ENCODE results near the gene ATP2B1. TPM values are rescaled to one million over a fixed set of nuclear protein-coding genes. Genes with fewer than 3 reads are reported as not detected.
A peak's percentile ranks its signal among the peaks of the same experiment; 100 is the strongest.

The ATP2B1 gene
- polyA plus RNA-seq, 12 donors = 58.9 to 120 (median 100) TPM

GRCh38 chr12:89597210-89597609, 111.4 kb downstream of the ATP2B1 start:
- no peak for DNase-seq

- DNase-seq = no peak
Measured at GRCh38 chr12:89593873-89594272, 114.8 kb downstream of the ATP2B1 start.

- no peak for DNase-seq
Measured at GRCh38 chr12:89593233-89593632, 115.4 kb downstream of the ATP2B1 start.

- no peak for DNase-seq
Measured at GRCh38 chr12:89589753-89590152, 118.9 kb downstream of the ATP2B1 start.

DNA sequence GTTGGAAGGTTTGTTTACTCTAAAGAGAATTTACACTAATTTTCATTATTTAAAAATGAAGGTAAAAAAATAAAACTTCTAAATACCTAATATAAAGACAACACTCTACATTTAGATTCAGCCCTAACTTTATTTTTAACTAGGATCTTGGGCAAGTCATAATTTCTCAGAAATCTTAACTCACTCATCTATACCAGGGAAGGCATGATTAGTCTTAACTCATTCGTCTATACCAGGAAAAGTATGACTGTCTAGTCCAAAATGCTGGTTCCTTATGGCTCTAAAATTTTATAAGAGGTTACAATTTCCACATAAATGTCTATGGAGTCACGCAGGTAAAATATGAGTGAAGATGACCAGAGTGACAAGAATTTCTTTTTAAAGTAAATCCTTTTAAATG, 130.1 kb downstream of the ATP2B1 start:
- DNase-seq = no peak

GRCh38 chr12:89576572-89577220, 131.9 kb downstream of the ATP2B1 start:
- no peak for DNase-seq

DNA sequence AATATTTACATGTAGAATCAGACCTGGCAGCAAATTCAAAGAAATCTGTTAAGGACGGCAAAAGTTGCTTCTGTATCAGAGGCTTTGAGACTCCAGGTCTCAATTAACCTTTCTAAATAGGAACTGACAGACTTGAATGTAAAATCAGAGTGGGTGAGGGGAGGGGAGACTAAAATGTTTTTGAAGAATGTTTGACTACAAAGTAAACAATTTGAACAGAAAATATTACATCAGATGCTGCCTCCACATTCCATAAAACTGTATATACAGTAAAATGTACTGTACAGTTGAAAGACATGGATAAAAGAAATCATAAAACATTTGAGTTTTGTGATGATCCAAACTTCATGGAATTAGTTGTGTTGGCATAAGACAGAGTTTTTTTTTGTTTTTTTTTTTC, 133.3 kb downstream of the ATP2B1 start:
- DNase-seq = no peak

GRCh38 chr12:89574736-89575208, 133.9 kb downstream of the ATP2B1 start:
- DNase-seq = peak; percentile 23

DNA sequence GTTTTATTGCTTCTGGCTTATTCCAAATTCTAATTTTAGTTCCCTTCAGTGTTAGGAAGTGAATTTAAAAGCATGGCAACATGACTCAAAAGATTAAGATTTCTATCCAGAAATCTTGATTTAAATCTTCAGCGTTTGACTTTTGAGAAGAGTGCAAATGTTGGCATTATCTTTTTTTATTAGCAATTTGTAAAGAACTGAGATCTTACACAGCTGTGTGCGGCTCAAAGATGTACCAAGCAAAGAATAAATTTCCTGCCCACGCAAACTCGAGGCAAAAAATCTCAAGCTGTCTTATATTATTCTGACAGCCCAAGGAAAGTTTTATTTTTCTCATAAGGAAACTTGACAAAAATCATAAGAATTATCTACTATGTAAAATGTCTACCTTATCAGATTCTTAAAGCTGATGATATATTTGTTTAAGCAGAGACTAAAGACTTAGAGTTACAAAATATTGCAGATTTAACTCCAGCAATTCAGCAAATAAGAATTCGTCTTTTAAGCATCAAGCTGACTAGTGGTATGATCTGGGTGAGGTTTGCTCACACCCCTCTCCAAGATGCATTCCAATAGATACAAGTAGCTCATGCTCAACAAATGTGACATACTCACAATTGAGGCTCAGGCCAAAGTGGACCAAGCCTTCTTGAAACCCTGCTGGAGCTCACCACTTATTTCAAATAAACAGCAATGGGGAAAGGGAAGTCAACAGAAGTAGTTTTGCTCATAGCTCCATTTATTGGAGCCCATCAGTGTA, 135.4 kb downstream of the ATP2B1 start:
- no peak for DNase-seq

- no peak for DNase-seq
Measured at GRCh38 chr12:89571491-89572195, 137.0 kb downstream of the ATP2B1 start.

DNA sequence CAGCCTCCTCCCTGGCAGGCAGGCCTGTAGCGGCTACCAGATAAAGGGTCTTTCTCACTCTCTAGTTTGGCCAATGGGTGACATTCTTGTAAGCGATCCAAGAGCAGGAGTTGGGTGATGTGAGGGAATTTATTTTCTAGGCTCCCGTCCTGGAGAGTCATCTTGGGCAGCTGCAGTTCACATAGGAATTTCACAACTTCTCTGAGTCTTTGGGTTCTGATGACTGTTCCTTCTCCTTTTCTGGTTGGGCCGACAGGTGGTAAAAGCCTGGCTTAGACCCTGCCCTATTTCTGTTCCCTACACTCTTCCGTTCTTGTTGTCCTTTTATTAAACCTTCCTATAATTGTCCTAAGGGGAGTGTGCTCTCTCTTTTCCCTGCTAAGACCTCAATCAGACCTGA, 140.2 kb downstream of the ATP2B1 start:
- no peak for DNase-seq

DNA sequence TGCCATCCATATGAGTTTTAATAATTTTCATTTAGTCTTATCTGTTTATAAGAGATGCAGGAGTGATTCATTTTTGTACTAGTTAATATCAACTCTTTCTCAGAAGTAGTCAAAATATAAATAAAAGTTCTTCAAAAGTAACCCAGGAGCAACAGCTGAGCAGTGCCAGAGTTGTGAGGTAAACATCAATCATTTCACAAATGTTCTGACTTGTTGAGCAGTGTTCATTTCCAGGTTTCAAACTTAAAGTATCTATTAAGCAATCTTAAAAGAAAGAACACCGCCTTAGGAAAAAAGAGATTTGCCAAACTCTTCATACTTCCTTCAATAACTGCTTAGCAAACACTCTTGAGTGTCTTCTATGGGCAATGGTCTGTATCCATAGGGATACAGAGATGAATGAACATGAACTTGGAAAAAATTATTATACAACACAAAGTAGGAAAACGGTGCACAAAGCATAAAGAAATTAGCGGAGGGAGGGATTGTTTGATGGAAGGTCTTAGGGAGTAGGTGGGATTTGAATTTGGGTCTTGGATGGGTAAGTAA, 140.9 kb downstream of the ATP2B1 start:
- DNase-seq = no peak

DNA sequence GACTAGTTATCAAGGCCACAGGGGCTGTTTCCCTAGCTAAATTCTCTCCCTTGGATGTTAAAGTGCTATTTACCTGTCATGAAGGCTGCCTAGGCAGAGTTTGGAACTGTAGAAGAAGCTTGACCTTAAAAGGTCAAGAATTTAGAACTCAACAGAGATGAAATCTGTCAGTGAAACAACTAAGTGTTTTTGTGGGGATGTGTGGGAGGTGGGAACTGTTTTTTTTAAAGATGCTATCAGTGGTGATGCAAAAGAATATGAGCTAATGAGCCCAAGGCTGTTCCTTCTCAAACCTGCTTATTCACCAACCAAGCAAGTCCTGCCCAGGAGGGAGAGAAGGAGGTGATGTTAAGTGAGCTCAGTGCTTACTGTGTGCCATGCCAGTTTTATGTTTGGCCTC, 142.0 kb downstream of the ATP2B1 start:
- no peak for DNase-seq

DNA sequence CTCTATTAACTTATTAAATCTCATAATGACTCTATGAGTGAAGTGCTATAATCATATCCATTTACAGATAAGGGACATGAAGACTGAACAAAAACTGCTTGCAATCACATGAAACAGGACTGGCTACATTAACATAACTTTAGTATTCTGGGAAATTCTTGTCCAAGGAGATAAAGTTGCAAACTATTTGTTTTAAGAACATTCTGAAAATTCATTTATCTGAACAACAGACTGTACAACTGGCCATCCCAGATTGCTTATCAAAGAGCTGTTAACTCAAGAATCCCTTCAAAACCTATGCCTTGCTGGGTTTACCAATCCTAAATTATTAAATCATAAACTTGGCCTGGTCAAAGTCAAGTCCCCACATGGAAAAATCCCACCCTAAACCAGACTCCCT, 143.6 kb downstream of the ATP2B1 start:
- no peak for DNase-seq

- DNase-seq = no peak
Measured at GRCh38 chr12:89559753-89560152, 148.9 kb downstream of the ATP2B1 start.

DNA sequence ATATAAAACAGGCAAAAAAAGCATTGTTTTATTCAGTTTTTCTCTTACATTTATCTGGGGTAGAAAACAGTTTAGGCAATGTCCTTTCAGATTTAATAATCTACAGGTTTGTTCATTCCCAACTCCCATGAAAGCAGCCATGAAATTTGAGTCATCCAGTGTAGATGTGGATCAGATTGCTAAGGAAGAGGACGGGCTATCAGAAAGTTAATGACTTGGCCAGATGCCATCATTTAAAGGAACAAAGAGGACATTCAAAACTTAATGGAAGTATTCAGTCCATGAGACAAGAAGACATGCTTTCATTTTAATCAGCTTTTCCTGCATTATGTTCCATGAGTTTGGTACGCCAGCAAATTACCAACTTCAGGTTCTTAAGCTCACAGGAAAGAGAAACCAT, 151.7 kb downstream of the ATP2B1 start:
- no peak for DNase-seq

DNA sequence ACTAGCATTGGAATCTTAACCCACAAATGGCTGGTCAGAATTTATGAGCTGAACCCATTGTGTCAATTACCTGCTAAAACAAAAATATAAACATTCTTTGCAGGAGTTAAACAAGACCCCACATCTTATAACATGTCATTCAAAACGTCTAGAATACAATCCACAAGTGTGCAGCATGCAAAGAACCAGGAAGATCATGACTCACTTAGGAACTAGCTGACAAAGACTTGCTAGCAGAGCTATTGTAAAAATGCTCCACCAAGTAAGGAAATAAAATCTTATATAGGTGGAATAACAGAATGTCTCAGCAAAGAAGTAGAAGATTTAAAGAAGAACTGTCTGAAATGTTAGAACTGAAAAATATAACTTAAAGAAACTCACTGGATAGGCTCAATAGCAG, 156.3 kb downstream of the ATP2B1 start:
- no peak for DNase-seq

- DNase-seq = no peak
Measured at GRCh38 chr12:89551747-89552146, 156.9 kb downstream of the ATP2B1 start.

GRCh38 chr12:89547101-89547500, 161.5 kb downstream of the ATP2B1 start:
- DNase-seq = no peak

DNA sequence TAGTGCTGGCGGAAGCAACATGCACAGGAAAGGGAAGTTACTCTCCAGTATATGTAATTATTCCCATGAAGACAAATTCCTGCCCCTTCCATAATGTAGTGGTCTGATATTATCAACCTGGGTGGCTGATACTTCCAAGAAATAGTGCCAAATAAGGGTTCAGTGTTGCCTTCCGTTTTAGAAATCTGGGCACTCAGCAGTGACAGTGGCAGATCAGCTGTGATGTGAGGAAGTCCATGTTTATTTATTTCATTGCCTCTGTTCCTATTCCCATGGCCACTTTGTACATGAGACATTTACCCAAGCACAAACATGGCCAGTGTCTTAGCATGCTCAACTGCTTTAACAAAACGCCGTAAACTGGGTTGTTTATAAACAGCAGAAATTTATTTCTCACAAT, 162.5 kb downstream of the ATP2B1 start:
- DNase-seq = no peak

DNA sequence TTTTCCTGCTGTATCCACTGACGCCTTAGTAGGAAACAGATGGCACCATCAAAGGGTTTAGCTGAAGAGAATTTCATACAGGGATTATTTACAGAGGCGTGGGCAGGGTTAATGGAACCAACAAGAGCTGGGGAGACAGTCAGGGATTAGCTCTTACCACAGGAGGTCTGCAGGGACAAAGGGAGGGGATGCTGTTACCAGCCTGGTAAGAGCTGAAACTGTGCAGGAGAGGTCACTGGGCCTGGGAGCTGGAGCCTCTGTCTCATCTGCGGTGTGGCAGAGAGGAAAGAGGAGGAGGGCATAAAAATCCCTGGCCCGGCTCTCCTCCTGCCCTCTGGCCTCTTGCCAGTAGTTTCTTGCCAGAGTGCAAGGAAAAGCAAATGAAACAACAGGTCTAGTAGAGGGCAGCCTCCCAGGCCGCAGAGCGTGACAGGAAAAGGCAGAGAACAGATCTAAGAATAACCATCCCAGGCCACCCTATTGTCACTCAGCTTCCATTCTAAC, 163.9 kb downstream of the ATP2B1 start:
- no peak for DNase-seq

GRCh38 chr12:89544022-89544421, 164.6 kb downstream of the ATP2B1 start:
- no peak for DNase-seq

Data from muscle of arm (tissue), 12 donors.